Heart right ventricle (tissue), 16 donors: Measurements from ENCODE around the gene ANKRD6. TPM values are rescaled to one million over a fixed set of nuclear protein-coding genes. Genes with fewer than 3 reads are reported as not detected.

Experiments used
- ATAC-seq, 8 donors: fragments of 200-7000 bp; cut with Tn5 transposase; one replicate each; pipeline ENCODE4 v1.9.1; 2020; ENCODE audit warnings: mild to moderate bottlenecking in 8 of 8, moderate library complexity in 8 of 8, moderate number of reproducible peaks in 1 of 8
- DNase-seq, 2 donors: peaks; one replicate each; pipeline ENCODE4 v3.0.0-alpha.2; 2020
- H3K27ac ChIP-seq, 10 donors: fragments of 200-600 bp; sonication (generic) in 2 of 10; one replicate each; pipeline versions ENCODE4 v1.5.0 to v1.8.0; 2020 to 2022; ENCODE audit warnings: mild to moderate bottlenecking in 3 of 10
- H3K27me3 ChIP-seq, 7 donors: fragments of 200-600 bp; one replicate each; pipeline ENCODE4 v1.8.0; 2021 to 2022; ENCODE audit warnings: mild to moderate bottlenecking in 2 of 7
- H3K36me3 ChIP-seq, 9 donors: fragments of 200-600 bp; sonication (generic) in 1 of 9; one replicate each; pipeline versions ENCODE4 v1.5.0 to v1.8.0; 2020 to 2022; ENCODE audit warnings: mild to moderate bottlenecking in 2 of 9
- H3K4me1 ChIP-seq, 9 donors: fragments of 200-600 bp; sonication (generic) in 1 of 9; one replicate each; pipeline versions ENCODE4 v1.5.0 to v1.8.0; 2020 to 2022; ENCODE audit warnings: mild to moderate bottlenecking in 4 of 9
- H3K4me3 ChIP-seq, 10 donors: fragments of 200-600 bp; sonication (generic) in 2 of 10; one replicate each; pipeline versions ENCODE4 v1.5.0 to v1.8.0; 2020 to 2022; ENCODE audit warnings: mild to moderate bottlenecking in 7 of 10, moderate library complexity in 2 of 10
- H3K9me3 ChIP-seq, 11 donors: fragments of 200-600 bp in 10 of 11; sonication (generic) in 2 of 11; one replicate each; pipeline versions ENCODE4 v1.5.0 to v1.8.0; 2013 to 2022; ENCODE audit warnings: mild to moderate bottlenecking in 2 of 11, control low read depth in 1 of 11, moderate library complexity in 1 of 11
- WGBS, 2 donors: extraction: QIAGEN DNeasy Blood & Tissue Kit; methylation state at CpG; one replicate each; pipeline ENCODE4 v1.1.7; 2013; ENCODE audit warnings: inconsistent platforms in 1 of 2; 5-methylcytosine and 5-hydroxymethylcytosine counted together
- intact Hi-C, 10 donors: fragments of 100-400 bp; cut with DNase I; formaldehyde crosslinking; loops; one replicate each; pipeline versions ENCODE4 v1.11.1 to v1.14.2; 2022
- polyA plus RNA-seq, 2 donors: library from polyadenylated mRNA; stranded (reverse); fragments of 200-250 nt; gene quantifications; one replicate each; pipeline ENCODE4 v1.2.3, GENCODE V29; 2013
- total RNA-seq, 10 donors: library from RNA; stranded (reverse); fragmentation: NEBNext Ultra II Directional in 3 of 10; extraction: Animal tissue kit (Norgen Biotek cat#: 25700) in 3 of 10; gene quantifications; one replicate each; pipeline versions ENCODE4 v1.2.1 to v1.2.4, GENCODE V29; 2021 to 2023
- TF ChIP-seq, protein P1 (sequence below), 9 donors: fragments of 200-600 bp; sonication (generic) in 2 of 9; IDR thresholded peaks; one replicate each; pipeline versions ENCODE4 v1.5.0 to v1.8.0; 2021 to 2022; ENCODE audit warnings: antibody characterized with exemption in 9 of 9, mild to moderate bottlenecking in 5 of 9, moderate library complexity in 1 of 9
- donor health status: Arrhythmogenic right ventricular cardiomyopathy.
- donor health status: ischemic (EF 13 %, LVEDD 7.1; RV severe dilation, severe dysfunction).
- donor health status: healthy with polysubstance abuse.
- donor health status: DM: no; HTN: yes; CAD: no.
- donor health status: DM: no; HTN: no; CAD: no.
- donor health status: ischemic (EF 25% LVEDD 6.9; RV normal size, moderate dysfunction).
- donor health status: ischemic (EF 25% LVEDD 5.7; RV mildly dilated, moderate dysfunction).
- donor health status: healthy.
- donor health status: DM: yes; HTN: yes; CAD: no.
- donor health status: Ischemic cardiomyopathy.
- donor health status: ischemic (EF 35%, LVEDD 5.7; RV mildly dilated, moderate dysfunction).
- donor health status: nonischemic (EF 11% LVEDD 7.7; RV severe dilation, severe dysfunction).
- donor health status: DM: yes; HTN: yes; CAD: no.
- donor health status: PGD.
- donor health status: ischemic (EF 29% LVEDD 5.4; RV normal size, mild dysfunction).
- donor health status: nonischemic (EF 23%, LVEDD 6.1; RV moderate dilation, normal function).

Gene ANKRD6
- total and polyA plus RNA-seq, 12 donors, result 2.0 to 18.2 (median 9.6) TPM

DNA sequence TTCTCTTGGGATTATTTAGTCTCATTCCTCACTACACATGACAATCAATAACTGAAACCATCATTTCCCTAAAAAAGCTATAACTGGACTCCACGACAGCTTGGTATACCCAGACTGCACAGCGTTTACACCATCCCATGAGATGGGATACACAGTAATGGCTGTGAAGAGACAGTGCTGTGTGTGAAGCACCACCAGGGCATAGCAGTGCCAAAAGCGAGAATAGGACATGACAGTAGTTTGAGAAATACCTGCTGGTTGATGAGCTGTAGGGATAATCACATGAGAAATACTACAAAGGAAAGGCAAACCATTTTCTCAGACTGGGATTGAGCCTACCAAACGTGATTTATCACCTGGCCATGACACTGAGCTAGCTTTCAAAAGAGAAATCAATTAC lies 228.0 kb downstream of the ANKRD6 start:
- no peaks in the 10 kb centered on the region for H3K9me3 ChIP-seq
- peaks cover 0 to 100% (median 44%) of the 10 kb centered on the region in 9 donors for H3K36me3 ChIP-seq
- intact Hi-C loops, result no loop called here
- H3K4me3 ChIP-seq, result no peak overlapping the region
- peaks cover 0 to 10% (median 0%) of the 10 kb centered on the region in 9 donors for H3K4me1 ChIP-seq
- 89 to 90% methylated on average over 4 of the region's 4 CpGs for WGBS, 2 donors
- no peak overlapping the region for H3K27ac ChIP-seq
- DNase-seq (no peak), ATAC-seq (no peak)
- TF ChIP-seq, protein P1, sequence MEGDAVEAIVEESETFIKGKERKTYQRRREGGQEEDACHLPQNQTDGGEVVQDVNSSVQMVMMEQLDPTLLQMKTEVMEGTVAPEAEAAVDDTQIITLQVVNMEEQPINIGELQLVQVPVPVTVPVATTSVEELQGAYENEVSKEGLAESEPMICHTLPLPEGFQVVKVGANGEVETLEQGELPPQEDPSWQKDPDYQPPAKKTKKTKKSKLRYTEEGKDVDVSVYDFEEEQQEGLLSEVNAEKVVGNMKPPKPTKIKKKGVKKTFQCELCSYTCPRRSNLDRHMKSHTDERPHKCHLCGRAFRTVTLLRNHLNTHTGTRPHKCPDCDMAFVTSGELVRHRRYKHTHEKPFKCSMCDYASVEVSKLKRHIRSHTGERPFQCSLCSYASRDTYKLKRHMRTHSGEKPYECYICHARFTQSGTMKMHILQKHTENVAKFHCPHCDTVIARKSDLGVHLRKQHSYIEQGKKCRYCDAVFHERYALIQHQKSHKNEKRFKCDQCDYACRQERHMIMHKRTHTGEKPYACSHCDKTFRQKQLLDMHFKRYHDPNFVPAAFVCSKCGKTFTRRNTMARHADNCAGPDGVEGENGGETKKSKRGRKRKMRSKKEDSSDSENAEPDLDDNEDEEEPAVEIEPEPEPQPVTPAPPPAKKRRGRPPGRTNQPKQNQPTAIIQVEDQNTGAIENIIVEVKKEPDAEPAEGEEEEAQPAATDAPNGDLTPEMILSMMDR (IDR thresholded peaks at IDR 0.05), result no peak
- H3K27me3 ChIP-seq, result no peaks in the 10 kb centered on the region

DNA sequence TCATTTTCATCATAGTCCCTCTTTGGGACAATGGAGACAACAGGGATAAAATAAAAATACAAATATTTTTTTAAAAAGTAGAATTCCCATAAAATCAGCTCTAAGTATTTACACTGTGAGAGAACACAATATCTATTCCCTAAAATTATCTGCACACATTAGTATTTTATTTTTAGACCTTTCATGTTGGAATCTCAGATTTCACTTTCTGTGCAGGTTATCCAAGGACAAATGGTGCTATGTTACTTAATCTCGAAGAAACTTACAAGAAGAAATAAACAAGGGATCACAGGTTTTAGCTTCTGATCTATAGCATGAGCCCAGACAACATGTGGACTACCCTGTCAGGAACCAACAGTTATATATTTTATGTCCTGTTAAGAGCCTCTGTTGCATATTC lies 228.6 kb downstream of the ANKRD6 start:
- no peaks in the 10 kb centered on the region for H3K9me3 ChIP-seq
- H3K36me3 ChIP-seq, result peaks cover 0 to 100% (median 44%) of the 10 kb centered on the region in 9 donors
- peaks cover 0 to 10% (median 0%) of the 10 kb centered on the region in 9 donors for H3K4me1 ChIP-seq
- no peak for DNase-seq
- H3K4me3 ChIP-seq, result no peak overlapping the region
- no peaks in the 10 kb centered on the region for H3K27me3 ChIP-seq
- no peak overlapping the region for H3K27ac ChIP-seq
- WGBS, 2 donors, result 40 to 61% methylated on average over 1 of the region's 1 CpG
- intact Hi-C loops, result no loop called here
- TF ChIP-seq, protein P1 (IDR thresholded peaks at IDR 0.05), result no peak
- ATAC-seq, result no peak

DNA sequence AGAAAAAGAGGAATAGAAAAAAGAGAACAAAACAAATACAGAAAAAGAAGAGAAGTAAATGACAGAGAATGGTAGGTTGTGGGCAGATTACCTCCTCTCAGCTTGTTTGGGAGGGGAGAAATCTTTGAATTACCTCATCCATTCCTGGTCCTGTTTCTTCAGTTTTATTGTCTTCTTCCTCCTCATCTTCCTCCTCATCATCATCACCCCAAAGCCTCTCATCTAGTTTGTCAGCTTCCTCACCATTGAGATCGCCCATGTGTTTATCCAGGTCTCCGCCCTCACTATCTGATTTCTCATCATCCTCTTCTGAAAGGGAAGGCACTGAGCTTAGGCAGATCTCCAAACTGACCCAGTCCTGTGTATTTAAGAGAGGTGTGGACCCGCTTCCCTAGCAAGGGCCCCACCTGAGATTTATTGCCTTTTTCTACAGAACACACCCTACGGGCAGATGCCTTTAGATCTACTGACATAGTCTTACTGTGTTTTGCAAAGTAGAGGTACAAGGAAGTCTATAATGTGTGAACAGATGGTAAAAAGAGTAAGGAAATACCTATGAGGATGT lies 229.8 kb downstream of the ANKRD6 start:
- intact Hi-C loops, result no loop called here
- ATAC-seq, result no peak
- Histone ChIP-seq H3K27me3 (no peaks in the 10 kb centered on the region), H3K27ac (no peak overlapping the region), H3K9me3 (no peaks in the 10 kb centered on the region), H3K4me3 (no peak overlapping the region), H3K4me1 (peaks cover 0 to 10% (median 0%) of the 10 kb centered on the region in 9 donors), H3K36me3 (peaks cover 0 to 100% (median 43%) of the 10 kb centered on the region in 9 donors)
- no peak for DNase-seq
- TF ChIP-seq, protein P1 (IDR thresholded peaks at IDR 0.05), result no peak
- 97 to 98% methylated on average over 4 of the region's 4 CpGs for WGBS, 2 donors

DNA sequence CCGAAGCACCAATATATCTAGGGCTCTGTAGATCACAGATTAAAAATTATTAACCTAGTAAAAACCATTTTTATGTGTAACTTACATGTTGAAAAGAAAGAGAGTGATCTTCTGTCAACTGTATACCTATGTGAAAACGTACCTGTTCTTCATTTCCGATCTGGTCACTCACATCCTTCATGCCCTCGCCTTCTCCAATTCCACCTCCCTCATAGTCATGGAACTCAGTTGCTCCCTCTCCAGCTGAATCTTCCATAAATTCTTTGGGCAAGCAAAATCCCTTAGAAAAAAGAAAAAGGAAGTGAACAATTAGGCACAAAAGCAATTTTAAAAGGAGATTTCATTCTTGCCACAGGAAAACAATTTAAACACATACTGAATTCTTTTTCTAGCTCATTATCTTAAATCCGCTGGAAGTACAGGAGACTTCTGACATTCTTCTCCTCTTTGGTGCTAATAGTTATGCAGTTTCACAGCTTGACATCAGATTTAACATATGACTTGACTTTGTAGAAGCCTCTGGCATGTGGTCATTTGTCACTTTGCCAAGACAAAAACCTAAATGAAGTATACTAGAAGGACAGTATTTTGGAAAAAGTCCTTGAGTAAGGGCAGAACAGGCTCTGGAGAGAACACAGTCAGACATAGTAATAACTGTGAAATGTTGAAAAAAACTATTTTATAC lies 235.1 kb downstream of the ANKRD6 start:
- Histone ChIP-seq H3K4me3 (no peak overlapping the region), H3K4me1 (peaks cover 0 to 35% (median 15%) of the 10 kb centered on the region in 9 donors), H3K27ac (peak overlapping the region in 5 of 10 donors; percentile 27 to 72 (median 36)), H3K27me3 (no peaks in the 10 kb centered on the region), H3K9me3 (no peaks in the 10 kb centered on the region), H3K36me3 (peaks cover 0 to 96% (median 42%) of the 10 kb centered on the region in 9 donors)
- TF ChIP-seq, protein P1 (IDR thresholded peaks at IDR 0.05), result no peak
- intact Hi-C loops, result no loop called here
- WGBS, 2 donors, result 81% methylated on average over 5 of the region's 5 CpGs
- no peak for DNase-seq
- ATAC-seq, result no peak
